HG03159 (cell line): Measurements from ENCODE around the gene APRT.

Source experiments
- ATAC-seq: cut with Tn5 transposase; IDR thresholded peaks from one replicate; pipeline ENCODE4 v1.9.1; 2021; ENCODE audit warnings: mild to moderate bottlenecking, moderate library complexity; ENCODE audit not compliant: unreplicated experiment

The APRT gene

DNA sequence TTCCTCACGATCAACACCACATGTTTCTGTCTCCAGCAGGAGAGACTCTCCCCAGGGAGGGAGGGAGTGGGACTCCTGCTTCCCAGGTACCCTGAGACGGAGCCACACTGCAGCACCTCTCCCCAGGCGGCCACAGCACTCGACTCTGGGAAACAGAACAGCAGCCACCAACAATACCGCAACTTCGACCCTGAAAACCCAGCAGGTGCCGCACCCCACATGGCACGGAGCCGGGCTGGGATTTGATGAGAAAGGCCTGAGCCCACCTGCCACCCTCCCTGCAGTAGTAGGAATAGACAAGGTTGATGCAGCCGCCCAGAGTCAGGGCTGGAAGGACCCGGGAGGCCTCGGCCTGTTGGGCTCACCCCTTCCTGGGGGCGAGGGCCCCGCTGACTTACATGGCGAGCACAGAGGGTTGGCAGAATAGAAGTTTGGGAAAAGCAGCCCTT lies 30.6 kb upstream of the APRT start:
- no peak for ATAC-seq

DNA sequence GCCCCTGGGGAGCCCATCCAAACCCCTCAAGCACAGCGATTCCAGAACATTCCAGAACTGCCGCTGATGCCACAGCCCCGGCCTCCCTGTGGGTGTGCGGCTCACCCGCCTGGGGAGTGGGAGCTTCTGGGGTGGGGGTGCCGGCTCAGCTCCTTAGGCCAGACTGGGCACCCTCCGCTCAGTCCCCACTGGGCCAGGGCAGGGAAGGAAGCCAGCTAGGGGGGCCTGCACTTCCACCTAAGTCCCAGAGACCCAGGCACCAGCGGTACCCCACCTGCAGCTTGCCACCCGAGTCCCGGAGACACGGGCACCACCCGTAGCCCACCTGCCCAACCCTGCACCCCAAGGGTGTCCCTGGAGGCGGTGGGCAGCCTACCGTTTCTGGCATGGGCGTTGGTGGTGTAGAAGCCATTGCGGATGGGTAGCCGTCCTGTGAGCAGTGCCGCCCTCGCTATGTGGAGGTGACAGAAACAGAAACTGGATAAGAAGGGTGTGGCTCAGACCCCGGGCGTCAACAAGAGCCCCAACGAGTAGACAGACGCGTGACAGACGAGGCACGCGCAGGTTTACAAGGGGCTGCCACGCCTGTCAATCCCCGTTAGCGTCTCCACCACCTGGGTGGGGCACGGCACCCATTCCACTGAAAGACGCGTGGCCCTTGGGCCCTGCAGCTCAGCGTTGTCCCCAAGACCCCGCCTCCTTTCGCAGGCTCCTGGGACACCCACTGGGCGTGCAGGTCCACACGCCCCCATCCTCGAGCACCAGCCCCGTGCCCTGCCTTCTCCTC lies 30.0 kb upstream of the APRT start:
- ATAC-seq = no peak

DNA sequence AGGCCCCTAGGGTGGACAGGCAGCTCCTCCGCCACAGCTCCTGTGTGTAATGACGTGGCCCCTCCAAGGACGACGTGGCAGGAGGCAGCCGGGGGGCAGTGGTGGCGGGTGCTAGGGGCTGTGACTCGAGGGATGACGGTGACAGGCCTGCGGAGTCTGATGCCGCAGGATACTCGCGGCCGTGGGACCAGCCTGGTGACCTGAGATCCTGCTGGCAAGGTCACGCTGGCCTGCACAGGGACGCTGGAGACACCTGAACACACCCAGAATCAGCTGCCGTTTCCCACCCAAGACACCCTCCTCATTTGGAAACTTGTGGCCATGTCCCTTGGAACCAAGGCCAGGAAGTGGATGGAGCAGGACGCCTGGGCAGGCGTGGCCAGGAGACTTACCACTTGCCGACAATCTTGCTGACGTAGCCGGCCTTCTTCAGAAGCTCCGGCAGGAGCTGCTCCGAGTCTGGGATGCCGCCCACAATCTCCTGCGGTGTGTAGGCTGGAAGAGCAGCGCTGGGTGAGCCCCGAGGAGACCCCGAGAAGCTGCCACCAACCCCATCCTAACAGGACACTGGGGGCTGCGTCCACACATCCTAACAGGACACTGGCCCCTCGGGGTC lies 29.0 kb upstream of the APRT start:
- no peak for ATAC-seq

DNA sequence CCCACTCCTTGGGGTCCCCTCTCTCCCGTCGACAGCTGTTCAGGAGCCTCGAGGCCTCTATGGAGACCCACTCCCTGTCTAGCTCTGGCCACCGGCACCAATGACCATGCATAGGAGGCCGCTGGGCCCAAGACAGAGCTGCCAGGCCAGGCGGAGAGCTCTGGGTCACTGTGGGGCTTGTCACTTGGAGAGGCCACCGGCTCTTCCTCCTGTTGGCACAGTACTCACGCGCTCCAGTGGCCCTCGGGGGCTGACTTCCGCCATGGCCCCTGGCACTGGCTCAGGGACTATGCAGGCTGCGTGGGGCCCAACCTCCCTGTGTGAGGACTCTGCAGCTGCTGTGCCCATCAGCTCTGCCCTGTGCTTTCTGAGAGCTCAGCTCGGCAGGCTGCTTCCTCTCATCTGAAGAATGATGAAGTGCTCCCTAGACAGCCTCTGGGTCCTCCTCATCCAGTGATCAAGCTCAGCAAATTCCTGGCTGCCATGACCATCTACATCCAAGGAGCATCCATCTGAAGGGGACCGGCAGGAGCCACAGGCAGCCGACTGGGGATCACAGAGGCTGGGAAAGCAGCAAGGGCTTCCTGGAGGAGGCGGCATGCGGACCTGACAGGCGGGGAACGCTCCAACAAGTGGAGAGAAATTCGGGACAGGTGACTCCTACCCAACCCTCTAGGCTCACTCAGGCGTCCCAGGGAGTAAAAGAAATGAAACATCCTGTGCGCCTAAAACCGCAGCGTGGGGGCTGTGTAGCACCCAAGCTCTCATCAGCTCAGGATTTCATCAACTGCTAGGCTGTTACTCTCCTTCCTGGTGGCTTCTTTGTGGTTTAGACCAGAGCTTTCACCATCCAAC lies 28.2 kb upstream of the APRT start:
- ATAC-seq = no peak

DNA sequence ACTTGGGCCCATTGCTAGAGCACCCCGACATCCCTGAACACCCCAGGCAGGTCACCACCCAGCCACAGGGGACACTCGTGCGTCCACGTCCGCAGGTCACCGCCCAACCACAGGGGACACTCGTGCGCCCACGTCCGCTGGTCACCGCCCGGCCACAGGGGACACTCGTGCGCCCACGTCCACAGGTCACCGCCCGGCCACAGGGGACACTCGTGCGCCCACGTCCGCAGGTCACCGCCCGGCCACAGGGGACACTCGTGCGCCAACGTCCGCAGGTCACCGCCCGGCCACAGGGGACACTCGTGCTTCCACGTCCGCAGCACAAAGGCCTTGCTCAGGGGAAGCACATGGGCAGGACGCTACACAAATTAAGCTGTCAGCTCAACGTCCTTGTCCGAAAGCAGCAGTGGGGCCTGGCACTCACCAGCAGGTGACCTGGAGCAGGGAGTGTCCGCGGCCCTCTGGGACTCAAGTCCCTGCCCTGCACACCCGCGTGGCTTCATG lies 27.4 kb upstream of the APRT start:
- ATAC-seq = no peak

DNA sequence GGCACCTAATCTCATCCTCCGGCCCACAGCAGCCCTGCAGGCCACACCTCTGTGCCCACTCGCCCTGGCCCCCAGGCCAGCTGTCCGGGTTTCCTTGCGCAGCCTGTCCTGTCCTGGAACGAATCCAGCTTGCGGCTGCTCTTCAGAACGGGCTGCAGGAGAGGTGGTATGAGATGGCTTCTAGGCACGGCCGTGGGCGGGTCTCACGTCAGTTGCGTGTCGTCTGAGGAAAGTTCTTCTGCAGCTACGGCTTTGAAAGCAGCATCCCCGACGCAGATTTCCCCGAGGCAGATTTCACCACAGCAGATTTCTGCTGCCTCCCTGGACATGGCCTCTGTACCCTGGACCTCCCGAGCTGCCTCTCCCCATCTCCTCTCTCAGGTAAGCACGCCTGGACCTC lies 26.8 kb upstream of the APRT start:
- ATAC-seq = no peak

DNA sequence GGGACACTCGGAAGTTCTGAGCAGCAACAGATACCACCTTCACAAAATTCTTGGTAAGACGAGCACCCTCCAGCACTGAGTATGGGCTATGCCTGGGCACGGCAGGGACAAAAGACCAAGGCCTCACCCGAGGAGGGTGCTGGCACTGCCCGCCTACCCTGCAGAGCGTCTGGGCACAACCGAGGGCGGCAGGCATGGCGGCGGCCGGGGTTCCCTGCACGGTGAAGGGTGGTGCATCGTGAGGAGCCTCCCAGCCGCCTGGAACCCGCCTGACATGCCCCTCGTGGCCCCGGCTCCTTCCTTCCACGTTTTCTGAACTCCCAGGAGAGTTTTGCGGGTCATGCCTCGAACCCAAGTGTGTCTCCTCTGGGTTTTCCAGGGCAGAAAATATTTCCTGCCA lies 26.1 kb upstream of the APRT start:
- no peak for ATAC-seq

DNA sequence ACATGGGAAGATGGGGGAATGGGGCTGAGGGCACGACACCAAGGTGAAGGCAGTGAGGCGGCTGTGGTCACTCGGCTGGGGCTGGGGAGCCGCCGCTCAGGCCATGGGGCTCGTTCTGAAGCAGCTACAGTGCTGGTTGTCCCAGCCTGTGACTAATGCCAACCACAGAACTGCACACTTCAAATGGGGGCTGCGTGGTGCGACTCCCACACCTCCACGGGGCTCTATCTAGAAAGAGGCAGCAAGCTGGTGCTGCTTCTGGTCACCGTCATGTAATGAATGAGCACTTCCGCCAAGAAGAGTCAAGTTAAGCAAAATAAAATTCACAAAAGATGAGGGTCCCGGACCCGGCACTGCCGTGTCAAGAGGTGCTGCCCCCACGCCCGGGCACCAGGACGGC lies 25.1 kb upstream of the APRT start:
- ATAC-seq = no peak

DNA sequence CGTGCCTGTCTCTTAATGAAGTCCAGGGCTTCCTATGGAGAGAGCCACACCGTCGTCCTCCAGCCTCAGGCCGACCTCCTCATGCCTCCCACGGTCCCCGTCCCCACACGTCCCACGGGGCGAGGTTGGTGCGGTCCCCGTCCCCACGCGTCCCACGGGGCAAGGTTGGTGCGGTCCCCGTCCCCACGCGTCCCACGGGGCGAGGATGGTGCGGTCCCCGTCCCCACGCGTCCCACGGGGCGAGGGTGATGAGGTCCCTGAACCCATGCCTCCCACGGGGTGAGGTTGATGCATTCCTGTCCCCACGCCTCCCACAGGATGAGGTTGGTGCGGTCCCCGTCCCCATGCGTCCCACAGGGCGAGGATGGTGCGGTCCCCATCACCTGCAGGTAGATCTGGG lies 24.1 kb upstream of the APRT start:
- ATAC-seq = no peak

DNA sequence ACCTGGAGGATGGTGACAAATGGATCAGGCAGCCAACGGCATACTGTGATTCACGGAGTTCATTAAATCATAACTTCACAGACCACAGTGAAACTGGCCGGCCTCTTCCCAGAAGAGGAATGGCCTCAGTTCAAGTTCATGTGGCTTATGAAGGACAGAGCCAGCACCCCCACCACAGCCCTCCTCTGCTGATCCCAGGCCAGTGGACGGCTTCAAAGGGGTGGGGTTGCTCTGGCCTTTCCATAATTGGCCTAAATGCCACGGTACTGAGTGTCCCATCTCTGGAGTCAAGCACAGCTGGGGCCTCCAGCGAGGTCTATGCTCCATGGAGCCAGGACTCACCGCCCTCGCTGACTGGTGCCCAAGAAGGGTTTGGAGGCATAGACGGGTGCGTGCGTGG lies 23.7 kb upstream of the APRT start:
- ATAC-seq = no peak

DNA sequence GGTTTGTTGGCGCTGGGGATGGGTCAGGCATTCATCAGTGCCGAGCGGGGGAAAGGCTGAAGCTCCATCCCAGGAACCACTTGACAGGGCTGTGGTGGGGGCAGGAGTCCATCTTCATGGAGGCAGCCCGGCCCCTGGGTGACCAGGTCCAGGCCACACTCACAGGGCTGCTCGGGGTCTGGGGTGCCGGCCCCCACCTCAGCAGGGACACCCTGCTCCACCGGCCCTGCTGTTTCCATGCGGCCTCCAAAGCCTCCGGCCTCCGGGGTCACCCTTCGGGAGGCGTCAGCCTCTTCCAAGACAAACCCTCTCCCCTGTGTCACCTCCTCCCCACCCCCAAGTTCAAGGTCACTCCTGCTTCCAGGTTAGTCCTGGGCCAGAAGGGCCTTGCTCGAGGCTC lies 22.9 kb upstream of the APRT start:
- ATAC-seq = no peak

DNA sequence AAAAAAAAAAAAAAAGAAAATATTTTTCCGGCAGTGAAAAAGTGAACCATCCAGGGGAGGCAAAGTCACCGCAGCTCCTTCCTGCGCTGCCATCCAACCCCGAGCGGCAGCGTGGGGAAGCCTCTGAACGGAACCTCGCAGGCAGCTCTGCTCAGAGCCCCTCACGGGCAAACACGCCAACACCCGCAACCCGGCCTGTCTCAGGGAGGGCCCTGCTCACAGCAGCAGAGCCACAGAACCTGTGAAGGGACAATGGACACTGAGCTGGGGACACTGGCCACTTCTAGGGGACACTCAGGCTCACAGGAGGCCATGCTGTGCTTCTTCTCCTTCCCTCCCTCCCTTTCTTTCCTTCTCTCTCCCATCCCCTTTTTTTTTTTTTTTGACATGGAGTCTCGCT lies 21.4 kb upstream of the APRT start:
- ATAC-seq = no peak

DNA sequence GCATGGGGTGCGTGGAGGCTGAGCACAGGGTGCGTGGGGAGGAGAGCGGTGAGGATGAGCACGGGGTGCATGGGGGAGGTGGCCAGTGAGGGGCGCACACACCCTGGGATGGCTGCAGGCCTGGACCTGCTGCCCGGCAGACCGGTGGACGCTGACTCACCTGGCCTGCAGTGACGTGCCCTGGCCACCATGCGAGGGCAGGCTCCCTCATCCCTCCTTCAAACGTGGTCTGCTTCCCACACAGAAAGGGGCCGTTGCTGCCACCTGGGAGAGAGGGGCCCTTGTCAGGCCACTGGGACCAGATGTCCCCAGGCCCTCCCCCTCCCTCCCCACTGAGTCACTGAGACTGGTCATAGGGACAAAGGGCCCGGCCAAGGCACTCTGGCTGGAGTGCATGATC lies 20.1 kb upstream of the APRT start:
- no peak for ATAC-seq

DNA sequence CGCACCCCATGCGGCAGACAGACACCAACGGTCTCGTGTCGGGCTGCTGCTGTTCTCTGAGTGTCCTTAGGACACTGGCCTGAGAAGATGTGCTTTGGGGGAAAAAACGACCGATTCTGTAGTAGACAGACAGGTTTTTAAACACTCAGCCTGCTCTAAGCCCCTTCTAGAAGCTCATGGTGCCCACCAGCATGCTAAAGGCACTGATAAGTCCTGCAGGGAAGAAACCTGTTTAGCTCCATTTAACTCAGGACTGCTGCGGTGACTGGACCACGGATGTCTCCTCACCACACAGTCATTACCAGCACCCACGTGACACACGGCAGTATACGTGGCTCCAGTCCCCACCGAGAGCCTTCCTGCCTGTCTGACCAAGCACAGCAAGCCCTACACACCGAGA lies 19.1 kb upstream of the APRT start:
- ATAC-seq = no peak

DNA sequence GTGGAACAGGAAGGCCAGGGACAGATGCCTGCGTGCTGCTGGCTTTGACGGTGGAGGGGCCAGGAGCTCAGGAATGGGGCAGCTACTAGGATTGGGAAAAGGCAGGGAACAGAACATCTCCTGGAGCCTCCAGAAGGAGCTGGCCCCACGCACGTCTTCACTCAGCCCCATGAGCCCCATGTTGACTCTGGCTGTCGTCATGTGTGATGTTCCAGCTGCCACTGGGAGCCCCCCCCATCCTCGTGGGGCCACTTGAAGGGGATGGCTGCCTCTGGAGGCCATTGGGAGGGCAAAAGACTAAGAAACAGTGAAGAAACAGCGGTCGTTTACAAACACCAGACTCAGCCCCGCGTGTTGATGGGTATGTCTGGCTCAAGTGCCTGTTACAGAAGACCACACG lies 18.5 kb upstream of the APRT start:
- no peak for ATAC-seq

DNA sequence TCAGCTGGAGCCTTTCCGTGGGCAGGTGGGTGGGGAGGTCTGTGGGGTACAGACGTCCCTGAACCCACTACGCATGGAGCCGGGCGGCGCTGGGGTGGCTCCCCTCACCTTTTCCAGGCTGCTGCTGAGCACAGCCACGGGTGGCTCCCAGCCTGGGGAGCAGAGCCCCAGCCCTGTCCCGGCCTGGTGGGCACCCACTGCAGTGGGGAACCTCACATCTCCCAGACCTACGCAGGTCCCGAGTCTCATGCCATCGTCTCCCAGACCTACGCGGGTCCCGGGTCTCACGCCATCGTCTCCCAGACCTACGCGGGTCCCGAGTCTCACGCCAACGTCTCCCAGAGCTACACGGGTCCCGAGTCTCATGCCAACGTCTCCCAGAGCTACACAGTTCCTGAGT lies 17.0 kb upstream of the APRT start:
- no peak for ATAC-seq

DNA sequence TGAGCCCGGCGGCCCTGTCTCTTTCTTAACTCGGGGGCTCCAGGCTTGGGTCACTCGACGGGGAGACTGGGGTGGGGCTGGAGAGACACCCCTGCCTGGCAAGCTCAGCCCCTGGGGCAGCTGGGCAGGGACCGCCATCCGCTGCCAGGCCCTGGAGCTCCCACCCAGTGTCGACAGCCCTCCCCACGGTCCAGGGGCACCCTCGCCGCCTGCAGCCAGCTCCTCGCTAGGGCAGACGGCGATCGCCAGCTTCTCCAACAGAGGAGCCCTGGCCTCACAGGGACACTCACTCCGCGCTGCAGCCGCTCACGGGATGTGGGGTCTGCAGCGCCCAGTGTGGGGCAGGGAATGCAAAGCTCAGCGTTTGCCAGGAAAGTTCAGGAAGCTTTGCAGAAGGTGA lies 16.0 kb upstream of the APRT start:
- no peak for ATAC-seq

DNA sequence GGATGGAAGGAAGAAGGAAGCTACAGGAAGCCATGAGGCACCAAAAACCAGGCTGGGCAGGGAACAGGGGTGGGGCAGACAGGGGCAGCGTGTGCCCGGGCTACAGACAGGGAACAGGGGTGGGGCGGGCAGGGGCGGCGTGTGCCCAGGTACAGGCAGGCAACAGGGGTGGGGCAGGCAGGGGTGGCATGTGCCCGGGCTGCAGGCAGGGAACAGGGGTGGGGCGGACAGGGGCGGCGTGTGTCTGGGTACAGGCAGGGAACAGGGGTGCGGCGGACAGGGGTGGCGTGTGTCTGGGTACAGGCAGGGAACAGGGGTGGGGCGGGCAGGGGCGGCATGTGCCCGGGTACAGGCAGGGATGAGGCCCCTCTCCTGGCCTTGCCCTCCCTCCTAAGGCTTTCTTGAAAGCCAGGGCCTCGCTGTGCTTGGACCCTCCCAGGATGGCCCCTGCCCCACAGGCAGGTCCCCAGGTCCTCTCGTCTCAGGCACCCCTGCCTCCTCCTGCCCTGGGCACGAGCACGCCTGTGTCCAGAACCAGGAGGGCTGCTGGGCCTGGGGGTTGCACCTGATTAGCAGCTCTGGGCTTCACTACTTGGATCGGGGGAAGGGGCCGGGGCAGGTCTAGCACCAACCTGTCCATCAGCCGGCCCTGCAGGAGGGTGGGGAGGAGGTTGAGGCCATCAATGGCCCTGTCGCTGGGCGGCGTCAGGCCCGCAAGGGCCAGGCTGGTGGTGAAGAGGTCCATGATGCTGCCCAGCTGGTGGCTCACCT lies 14.5 kb upstream of the APRT start:
- no peak for ATAC-seq

DNA sequence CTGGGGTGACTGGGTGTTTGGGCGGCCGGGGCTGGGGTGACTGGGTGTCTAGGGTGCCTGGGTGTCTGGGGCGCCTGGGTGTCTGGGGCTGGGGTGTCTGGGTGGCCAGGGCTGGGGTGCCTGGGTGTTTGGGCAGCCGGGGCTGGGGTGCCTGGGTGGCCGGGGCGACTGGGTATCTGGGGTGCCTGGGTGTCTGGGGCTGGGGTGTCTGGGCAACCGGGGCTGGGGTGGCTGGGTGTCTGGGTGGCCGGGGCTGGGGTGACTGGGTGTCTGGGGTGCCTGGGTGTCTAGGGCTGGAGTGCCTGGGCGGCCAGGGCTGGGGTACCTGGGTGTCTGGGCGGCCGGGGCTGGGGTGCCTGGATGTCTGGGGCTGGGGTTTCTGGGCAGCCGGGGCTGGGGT lies 13.4 kb upstream of the APRT start:
- ATAC-seq = no peak

DNA sequence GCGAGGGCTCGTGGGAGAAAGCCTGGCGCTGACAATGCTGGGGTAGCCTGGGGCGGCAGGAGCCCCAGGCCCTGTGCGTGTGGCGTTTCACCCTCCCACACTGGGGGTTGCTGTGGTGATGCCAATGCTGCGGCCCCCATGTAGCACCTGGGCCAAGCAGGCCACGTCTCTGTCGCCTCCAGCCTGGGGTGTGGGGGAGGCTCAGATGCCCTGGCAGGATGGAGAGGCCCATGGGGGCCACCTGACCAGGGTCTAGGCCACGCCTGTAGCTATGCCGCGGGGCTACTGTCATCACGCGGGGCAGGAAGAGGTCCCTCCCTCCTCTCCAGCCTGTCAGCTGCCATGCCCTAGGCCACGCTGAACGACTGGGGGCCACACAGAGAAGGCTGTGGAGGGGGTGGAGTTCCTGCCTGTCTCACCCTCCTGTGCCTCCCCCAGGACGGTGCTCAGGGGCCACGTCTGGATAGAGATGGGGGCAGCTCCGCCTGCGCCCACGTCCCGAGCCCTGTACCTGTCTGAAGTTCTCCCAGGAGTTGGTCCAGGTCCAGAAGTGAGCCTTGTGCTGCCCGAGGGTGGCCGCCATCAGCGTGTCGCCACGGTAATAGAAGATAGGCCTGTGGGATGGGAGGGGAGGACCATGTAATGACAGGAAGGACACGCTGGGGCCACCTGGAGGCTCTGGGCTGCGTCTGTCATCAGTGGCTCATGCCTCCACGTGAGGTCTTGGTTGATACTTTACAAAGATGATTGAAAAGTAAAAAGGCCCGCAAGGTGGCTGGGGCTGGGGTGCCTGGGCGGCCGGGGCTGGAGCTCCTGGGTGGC lies 12.7 kb upstream of the APRT start:
- ATAC-seq = no peak
